H1 (cell line): ENCODE measurements around the gene MYH10. TPM values are rescaled to one million over a fixed set of nuclear protein-coding genes. Genes with fewer than 3 reads are reported as not detected.

Experiments used
- CHD7 ChIP-seq: fragments of 300-600 bp; sonication (generic); IDR thresholded peaks from 2 replicates; pipeline ENCODE4 v1.7.1; 2012; ENCODE audit warnings: low read length, moderate library complexity, mild to moderate bottlenecking, inconsistent platforms; ENCODE audit not compliant: insufficient replicate concordance
- E2F6 ChIP-seq: IDR thresholded peaks from 2 replicates; pipeline ENCODE4 v1.6.1; 2012; ENCODE audit warnings: inconsistent platforms
- RAD21 ChIP-seq, 2 experiments: IDR thresholded peaks in 1 of 2; conservative IDR thresholded peaks in 1 of 2; 2 replicates each; pipeline ENCODE4 v1.6.1; 2011; ENCODE audit warnings: low read depth in 2 of 2, low read length in 2 of 2, improper control_type of control experiment in 1 of 2, inconsistent platforms in 1 of 2, mild to moderate bottlenecking in 1 of 2, moderate library complexity in 1 of 2
- RXRA ChIP-seq: IDR thresholded peaks from 2 replicates; pipeline ENCODE4 v1.6.1; 2011; ENCODE audit warnings: low read depth, mild to moderate bottlenecking, low read length, moderate library complexity; ENCODE audit not compliant: insufficient read depth
- SIRT6 ChIP-seq: IDR thresholded peaks from one replicate; pipeline ENCODE4 v1.7.1; 2012; ENCODE audit warnings: low read length, inconsistent platforms
- polyA plus RNA-seq, 7 experiments: library from polyadenylated mRNA; depleted of rRNA in 3 of 7; stranded (reverse) in 5 of 7; unstranded in 2 of 7; fragments of >200 nt in 5 of 7; fragments of 200-250 nt in 2 of 7; gene quantifications; 1 replicate in 5 of 7; 2 replicates in 1 of 7; 4 replicates in 1 of 7; pipeline versions ENCODE4 v1.2.1 to v1.2.3, GENCODE V29; 2011 to 2013; ENCODE audit warnings: missing spikeins in 2 of 7, mixed read lengths in 2 of 7
- total RNA-seq: library from RNA; stranded (reverse); fragmentation: NEBNext Ultra II Directional; extraction: Animal tissue kit (Norgen Biotek cat#: 25700); gene quantifications from 2 replicates; pipeline ENCODE4 v1.2.1, GENCODE V29; 2021

MYH10 gene
- total and polyA plus RNA-seq, 2 of the 8 experiments (the other 6 are each of a cell fraction or from before 2014, with no cell fraction given): 64.1 to 289 TPM

GRCh38 chr17:8441690-8442089 is 188.8 kb downstream of the MYH10 start (continued):
- TF ChIP-seq CHD7: no peak
- TF ChIP-seq SIRT6: no peak
- no peak for TF ChIP-seq E2F6
- no peak for TF ChIP-seq RAD21 (IDR thresholded peaks at IDR 0.05 in 1 of 2, conservative IDR thresholded peaks at IDR 0.05 in 1 of 2; ENCODE audit: low read depth in 2 of 2, low read length in 2 of 2)
- TF ChIP-seq RXRA: no peak
